ENCODE data around the gene IHH.
A peak's percentile ranks its signal among the peaks of the same experiment; 100 is the strongest.

The IHH gene

DNA sequence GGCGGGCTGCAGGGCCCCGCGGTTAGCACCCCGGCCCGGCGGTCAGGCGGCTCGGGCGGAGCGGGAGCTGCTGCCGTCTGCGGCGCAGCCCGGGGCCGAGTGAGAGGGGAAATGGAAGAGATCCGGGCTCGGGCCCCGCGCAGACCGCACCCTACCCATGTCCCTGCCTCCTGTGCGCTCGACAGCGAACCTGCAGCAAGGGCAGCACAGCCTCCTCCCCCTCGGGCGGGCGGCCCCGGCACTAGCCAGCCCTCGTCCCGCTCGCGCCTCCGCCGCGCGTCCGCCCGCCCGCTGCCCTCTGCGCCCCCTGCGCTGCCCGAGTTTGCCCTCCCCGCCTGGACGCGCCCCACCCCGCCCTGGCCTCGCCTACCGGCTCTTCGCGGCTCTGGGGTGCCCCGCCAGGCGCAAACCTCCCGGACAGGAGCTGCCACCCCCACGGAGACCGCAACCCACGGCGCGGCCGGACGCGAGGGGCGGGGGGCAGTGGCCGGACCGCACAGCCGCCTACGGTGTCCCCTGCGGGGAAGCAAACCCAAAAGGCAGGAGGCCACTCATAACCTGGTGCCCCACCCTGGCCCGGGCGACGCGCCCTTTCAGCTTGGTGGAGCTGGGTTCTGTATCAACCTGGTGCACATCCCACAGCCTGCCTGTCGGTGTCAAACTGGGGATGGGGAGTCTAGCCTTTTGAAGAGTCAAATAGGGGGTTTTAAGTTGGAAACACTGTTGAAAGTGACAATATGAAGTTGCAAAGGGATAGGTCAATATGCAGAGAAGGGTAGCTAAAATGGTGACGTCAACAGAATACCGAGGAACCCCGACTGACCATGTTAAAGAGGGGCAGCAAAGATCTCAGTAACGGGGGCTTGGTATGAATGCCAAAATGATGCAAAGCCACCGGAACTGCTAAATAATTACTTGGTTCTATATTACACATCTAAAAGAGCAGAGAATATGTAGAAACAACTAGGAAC is at the start of gene IHH:
Gene IHH (minus strand): TSS at position 101 of the 971 bp plus-strand sequence. CDS start 454 bp downstream, outside the sequence.
- no peak for DNase-seq (ENCODE audit: low read depth)

DNA sequence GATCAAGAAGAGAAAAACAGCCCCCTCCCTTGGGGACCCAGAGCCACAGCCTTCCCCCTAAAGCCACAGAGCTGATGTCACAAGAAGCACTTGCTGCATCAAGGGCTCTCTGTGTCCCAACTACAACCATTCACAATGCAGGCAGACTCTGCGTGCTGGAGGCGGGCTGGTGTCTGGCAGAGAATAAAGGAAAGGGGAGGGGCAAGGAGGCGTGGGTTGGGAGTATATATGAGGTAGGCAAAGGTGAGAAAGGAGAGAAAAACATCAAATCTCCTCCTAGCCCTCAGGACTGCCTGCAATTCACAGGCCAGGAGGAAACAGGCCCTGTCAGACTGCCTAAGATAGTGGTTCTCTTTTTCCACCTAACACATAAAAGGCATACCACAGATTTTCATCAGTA is 48.8 kb upstream of the IHH start:
- no peak for DNase-seq (ENCODE audit: low read depth)

DNA sequence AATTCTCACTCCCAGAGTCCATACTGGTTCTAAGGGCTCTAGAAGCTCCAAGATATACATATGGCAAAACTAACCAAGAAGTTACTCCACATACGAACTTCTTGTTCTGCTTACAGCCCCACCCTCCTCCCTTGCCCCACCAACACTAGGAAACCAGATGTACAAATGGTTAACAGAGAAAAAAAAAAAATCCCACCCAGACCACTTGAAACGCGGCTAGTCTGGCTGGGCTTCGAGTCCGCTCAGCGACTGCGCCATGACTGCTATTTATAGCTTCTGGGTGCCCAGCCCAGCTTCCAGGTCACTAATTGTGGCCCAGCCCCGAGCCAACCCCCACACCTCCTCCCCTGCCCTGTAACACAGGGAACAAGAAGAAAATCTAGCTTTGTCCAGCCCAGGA is 47.0 kb upstream of the IHH start:
- DNase-seq (ENCODE audit: low read depth), result no peak

DNA sequence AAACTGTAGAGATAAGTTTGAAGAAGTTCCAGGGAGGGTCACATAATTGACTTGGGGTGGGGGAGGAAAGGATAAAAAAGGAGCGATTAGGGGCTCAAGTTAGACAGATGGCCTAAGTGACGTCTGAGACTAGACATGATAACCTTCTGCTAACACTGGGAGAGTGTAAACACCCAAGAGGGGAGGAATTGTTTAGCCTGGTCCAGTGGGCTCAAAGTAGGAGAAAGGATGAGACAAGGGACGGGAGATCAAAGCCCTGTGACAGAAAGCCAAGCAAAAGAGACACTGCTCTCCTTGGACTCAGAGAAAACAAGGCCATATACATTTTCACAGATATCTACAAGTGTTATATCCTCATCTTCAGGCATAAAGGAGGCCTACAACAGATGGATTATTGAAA is 45.5 kb upstream of the IHH start:
- DNase-seq (ENCODE audit: low read depth), result no peak

DNA sequence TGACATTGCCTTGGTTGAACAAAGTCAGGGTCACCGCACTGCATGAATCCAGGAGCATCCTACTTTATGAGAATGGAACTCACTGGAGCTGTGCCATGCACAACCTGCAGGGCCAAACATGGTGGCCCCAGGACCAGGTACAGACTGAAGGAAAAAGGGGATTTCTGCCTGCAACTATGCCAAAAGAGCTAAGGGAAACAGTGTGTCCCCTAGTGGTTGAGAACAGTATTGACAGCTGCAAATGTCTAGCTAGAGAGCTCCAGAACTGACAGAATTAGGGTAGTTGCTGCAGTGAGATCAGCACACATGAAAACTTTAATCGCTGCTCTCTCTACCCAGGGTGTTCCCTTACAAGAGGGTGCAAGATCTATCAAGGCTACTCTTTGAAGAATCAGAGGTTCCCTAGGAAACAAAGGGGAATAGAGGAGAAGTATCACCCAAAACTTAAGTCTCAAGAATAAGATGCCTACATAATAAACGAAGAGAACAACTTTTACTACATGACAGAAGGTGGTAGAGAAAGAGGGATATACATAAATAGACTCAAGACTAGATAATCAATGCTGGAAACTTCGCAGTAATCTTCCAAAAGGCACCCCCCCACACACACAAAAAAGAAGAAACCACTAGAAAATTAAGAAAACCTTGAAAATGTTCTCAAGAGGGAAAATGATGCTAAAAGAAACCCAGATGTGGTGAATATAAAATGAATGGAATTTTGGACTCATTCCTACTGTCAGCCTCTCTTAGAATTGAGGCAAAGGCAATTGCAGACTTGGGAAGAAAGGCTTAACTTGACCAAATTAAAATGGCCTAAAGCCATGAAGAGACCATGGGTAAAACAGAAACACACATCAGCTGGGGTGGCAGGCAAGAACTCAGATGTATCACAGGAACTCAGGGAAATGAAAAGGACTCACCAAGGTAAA is 43.6 kb upstream of the IHH start:
- DNase-seq (ENCODE audit: low read depth), result no peak

DNA sequence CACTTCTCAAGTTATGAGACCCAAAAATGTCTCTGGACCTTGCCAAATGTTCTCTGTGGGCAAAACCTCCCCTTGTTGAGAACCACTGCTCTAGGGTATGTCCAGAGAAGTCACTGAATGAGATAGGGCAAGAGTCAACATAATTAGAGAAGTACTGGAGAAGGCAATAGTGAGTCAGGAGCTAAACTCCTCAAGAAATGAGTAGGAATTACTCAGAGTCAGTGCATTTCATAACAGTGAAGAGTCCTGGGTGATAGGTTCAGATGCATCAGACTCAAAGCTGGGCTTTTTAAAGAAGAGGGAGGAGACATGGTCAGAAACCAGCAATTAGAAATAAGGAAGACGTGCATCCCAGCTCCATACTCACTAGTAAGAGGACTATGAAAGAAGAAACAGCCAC is 38.6 kb upstream of the IHH start:
- DNase-seq (ENCODE audit: low read depth), result peak; percentile 30

DNA sequence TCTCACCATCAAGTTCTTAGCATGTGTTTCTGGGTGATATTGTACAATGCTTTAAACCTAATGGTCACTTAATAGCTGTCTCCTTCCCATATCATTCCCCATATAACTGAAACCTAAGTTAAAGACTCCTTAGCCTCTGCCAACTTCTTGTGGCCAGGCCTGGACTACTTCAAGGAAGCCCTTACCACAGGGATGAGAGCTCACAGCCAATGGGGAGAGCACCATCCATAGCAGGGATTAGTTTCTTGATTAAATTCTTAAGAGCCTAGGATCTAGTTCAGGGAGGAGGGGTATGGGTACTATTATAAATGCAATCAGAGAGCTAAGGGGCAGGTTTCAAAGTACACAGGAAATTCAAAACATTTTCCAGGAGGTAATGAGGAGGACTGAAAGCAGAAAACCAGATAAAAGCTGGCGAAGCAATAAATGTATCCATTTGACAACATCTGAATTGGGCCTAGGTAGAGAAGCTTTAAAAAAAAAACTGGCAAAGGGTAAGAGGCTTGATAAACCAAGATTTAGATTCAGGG is 34.8 kb upstream of the IHH start:
- no peak for DNase-seq (ENCODE audit: low read depth)

DNA sequence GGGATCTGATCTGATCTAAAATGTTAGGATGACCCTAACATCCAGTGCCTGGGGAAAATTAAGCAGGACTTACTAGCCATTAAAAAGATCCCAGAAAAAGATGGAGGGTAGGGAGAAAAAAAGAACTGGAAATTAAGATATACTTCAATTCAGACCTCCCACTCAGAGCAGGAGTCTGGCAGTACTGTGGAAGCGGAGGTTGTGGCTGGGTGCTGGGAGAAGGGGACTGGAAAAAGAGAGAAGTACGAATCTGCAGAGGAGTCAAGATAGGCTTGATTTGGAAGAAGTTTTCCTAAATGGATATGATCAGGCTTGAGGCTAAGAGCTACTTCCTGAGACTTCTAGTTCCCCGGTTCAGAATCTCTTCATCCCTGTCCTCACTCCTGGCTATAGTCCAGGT is 33.5 kb upstream of the IHH start:
- no peak for DNase-seq (ENCODE audit: low read depth)

DNA sequence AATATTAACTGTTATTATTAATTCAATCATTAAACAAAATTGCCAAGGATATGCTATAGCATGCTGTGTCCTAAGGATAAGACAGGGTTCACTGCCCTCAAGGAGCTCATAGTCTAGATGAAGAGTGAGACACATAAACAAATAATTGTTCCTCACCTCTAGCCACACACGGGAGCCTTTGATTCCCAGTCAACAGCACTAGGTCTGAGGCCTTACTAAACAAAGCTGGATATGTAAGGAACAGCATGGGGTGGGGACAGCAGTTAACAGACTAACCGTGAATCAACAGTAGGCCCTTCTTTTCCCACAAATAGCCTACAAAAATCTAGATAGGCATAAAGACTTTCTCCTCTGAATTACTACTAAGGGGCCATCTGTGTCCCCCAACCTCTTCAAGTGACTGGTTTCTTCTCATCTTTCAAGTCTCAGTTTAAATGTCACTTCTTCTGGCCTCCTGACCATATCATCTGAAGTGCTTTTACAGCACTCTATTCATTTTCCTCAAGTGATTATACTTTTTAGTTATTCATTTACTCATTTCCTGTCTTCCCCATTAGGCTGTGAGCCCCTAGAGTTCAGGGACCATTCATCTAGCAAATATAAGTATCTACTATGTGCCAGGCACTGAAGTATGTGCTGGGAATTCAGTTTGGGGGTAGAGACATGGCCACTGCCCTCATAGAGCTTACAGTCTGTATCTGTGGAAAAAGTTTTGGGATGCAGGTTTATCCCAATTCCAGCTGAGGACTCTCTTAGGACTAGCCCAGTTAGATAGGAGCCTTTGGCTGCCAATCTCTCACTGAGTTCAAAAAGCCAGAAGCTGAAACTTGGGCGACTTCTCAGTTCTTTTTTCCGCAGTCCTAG is 29.9 kb upstream of the IHH start:
- no peak for DNase-seq (ENCODE audit: low read depth)

DNA sequence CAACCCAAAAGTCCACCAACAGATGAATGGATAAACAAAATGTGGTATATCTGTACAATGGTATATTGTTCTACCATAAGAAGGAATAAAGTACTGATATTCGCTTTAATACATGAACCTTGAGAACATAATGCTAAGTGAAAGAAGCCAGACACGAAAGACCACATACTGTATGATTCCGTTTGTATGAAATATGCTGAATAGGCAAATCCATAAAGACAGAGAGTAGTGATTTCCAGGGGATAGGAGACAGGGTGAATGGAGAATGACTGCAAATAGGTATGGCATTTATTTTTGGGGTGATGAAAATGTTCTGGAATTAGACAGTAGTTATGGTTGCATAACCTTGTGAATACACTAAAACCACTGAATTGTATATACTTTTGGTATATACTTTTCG is 28.6 kb upstream of the IHH start:
- DNase-seq (ENCODE audit: low read depth), result no peak

DNA sequence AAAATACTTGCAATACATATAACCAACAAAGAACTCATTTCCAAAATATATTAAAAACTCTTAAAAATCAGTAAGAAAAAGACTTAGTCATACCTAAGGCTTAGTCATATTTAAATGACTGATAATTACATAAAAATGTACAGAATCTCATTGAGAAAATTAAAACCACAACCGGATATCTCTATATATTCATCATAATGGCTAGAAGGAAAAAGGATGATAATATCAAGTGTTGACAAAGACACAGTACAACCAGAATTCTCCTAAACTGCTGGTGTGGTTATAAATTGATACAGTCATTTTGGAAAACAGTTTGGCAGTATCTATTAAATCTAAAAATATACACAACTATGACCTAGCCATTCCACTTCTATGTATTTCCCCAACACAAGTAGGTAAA is 27.1 kb upstream of the IHH start:
- no peak for DNase-seq (ENCODE audit: low read depth)

DNA sequence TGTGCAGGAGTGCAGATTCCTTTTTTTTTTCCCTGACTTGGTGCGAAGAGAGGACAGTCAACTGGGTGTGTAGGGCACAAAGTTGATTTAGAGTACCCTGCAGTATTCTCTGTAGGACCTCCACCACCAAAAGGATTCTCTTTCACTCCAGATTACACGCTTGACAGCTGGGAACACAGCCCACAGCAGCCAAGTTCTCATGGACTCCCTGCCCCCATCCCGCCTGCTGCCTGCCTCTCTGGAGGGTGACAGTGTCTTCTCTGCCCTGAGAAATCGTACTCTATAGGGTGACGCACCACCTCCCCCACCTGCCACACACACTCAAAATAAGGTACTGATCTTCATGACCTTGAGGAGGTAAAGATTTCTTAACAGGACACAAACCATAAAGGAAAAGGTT is 26.6 kb upstream of the IHH start:
- no peak for DNase-seq (ENCODE audit: low read depth)

DNA sequence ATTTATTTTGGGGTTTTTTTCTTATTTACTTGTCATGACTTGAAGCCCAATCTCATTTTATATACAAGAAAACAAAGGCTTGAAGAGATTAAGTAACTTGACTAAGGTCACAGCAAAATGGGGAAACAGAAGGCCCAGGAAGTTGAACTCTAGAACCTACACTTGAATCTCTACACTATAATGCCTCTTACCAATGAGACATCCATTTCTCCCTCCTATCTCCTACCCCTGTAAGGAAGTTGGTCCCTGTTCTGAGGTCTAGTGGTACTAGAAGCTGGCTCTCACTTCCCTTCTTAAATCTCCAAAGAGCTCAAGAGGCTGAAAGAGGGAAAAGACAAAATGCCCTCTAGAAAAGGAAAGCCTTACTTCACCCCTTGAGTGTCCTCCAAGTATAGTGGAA is 25.5 kb upstream of the IHH start:
- no peak for DNase-seq (ENCODE audit: low read depth)

DNA sequence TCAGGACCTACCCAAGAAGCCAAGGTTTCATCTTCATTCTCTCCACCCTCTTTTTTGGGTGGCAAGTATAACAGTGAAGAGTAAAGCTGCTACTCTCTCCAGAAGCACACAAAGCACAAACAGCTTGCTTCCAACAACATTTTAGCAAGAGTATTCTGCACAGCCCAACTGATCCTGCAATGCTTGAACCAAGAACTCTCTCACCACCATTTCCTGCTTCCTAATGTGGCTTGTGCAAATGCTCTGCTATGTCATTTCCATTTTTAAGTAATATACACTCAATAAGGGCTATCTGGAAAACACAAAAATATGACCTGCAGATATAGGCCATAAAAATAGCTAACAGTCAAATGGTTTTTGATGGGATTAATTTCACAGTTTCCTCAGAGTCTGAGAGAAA is 24.1 kb upstream of the IHH start:
- DNase-seq (ENCODE audit: low read depth), result no peak

DNA sequence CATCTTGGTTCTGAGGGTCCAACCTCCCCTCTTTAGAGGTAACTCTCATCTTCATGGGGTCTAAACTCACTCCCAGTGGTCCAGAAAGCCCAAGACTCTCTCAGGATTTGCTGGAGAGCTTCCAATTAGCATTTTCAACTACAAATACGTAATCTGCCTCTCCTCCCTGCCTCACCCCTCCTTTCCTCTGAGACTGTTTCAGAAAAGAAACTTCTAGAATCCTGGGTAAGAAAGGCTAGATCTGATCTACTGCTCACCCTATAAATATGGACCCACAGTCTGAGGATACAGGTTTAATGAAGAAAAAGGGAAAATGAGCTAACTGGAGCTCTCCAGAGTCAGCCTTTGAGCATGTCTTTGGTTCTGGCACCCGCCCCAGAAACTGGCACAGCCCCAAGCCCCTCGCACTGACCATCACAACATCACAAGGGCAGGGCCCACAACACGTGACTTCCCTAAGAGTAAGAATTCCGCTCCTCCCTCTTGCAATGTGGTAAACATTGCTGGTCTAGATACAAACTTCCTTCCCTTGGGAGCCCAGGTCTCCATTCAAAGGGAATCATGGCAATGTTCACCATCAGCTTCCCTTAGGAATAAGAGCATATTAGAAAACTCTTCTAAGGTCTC is 21.7 kb upstream of the IHH start:
- no peak for DNase-seq (ENCODE audit: low read depth)

DNA sequence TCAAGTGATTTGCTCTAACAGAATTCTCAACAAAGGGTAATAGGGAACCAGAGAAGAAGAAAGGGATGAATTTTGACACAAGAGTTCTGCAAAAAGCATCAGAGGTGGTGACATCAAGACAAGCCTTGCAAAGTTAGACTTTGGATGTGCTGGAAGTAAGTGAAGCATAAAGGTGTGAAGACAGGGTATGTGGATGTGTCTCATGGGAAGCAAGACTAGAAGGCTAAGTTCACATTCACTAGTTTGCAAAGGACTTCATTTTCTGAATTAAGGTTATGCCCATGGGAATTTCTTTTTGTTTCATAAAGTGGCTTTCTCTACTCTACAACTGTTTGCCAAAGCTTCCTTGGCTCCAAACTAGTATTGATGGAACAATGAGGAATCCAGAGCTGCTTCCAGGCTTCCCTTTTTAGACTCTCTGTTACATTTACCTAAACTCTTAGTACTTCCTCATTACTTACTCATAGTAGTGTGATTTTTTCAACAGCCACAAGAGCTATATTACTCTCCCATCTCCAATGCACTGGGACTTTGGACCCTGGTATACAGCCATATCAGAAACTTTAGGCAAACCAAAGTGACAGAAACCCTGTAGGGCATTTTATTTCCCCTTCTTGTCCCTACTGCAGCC is 21.1 kb upstream of the IHH start:
- no peak for DNase-seq (ENCODE audit: low read depth)

DNA sequence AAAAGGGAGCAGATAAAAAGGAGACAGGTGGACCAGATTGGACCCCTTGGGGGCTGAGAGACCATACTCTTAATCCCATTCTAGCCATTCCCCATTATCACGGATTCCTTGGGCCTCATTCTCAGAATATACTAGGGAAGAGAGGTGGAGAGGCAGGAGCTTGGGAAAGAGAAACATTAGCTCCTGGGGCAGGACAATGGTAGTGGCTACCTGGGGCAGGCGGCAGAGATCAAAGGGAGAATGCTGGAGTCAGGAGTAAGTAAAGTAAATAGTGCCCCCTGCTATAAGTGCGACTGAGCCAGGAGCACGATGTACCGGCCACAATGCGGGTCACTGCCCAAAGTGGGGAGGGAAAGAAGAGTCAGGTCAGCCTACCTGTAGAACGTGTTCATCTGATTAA is 20.4 kb upstream of the IHH start:
- DNase-seq (ENCODE audit: low read depth), result no peak

DNA sequence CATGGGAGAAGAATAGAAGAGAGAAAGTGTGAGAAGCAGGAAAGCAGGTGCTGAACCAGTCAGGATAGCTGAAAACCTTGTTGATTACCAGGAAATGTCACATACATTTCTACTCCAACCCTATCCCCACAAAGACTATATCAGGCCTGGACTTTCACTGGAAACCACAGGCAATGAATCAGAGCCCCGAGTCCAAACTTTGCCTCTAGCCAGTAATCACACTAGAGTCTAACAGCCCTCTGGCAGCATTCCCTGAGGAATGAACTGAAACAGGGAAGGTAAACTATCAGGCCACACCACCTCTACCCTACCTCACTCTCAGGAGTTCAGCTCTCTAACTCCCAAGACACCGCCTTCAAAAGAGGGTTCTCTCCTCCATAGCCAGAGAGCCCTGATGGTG is 18.7 kb upstream of the IHH start:
- DNase-seq (ENCODE audit: low read depth), result no peak

DNA sequence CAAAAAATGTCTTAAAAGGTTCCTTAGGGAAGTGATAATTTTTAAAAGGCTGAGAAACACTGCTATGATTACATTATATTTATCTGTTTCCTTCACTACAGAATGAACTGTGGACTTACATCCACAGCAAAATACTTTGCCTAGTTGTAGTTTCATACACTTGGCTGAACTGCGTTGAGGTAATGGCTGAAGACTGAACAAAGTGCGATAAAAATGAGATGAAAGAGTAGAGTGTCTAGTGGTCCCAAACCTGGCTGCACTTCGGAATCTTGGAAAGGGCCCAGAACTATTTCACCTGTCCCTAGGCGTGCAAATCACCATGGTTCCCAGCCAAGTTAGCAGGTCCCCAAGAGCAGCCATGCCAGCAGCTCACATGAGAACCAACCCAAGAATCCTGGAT is 18.2 kb upstream of the IHH start:
- no peak for DNase-seq (ENCODE audit: low read depth)

DNA sequence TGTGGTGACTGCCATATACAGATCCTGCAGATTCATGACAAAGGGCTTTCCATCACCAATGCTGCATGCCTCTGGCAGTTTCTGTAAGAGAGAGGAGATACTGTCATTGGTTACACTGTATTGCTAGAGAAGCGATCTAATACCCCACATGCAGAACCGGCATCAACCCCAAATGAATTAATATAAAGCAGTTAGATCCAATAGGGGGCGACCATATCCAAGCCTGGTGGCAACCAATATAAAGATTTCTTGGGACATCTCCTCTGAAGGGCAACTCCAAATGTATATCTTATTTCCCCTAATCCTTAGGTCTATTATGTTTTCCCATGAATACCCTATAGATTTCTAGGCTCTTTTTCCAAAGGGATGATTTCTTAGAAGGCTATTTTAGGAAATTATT is 17.4 kb upstream of the IHH start:
- no peak for DNase-seq (ENCODE audit: low read depth)

DNA sequence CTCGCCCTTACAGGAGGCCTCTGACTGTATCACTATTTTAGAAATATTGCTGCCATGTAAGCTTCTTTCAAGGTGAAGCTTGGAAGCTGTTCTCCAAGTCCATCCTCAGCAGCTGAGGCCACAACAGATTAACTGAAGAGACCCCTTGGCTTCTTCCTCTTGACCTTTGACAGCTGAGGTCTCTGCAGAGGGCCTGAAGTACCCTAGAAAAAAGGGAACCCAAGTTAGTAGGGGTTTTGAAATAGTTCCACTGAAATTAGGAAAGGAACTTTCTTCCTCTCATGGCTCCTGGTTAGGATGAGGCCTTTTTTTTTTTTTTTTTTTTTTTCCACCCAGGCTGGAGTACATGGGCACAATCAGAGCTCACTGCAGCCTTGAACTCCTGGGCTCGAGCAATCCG is 15.5 kb upstream of the IHH start:
- DNase-seq (ENCODE audit: low read depth), result no peak
